GM18507 (cell line): ENCODE measurements around the gene POLR2C.
A peak's percentile ranks its signal among the peaks of the same experiment; 100 is the strongest.

Experiments used
- DNase-seq: peaks from one replicate; pipeline ENCODE4 v3.0.0; 2011; ENCODE audit warnings: low read depth; ENCODE audit not compliant: insufficient read length; ENCODE audit errors: extremely low spot score
- FAIRE-seq: peaks from 2 replicates; lab custom pipeline; 2011; peaks lifted over from hg19 to GRCh38; lab: Jason Lieb, UNC

POLR2C gene

DNA sequence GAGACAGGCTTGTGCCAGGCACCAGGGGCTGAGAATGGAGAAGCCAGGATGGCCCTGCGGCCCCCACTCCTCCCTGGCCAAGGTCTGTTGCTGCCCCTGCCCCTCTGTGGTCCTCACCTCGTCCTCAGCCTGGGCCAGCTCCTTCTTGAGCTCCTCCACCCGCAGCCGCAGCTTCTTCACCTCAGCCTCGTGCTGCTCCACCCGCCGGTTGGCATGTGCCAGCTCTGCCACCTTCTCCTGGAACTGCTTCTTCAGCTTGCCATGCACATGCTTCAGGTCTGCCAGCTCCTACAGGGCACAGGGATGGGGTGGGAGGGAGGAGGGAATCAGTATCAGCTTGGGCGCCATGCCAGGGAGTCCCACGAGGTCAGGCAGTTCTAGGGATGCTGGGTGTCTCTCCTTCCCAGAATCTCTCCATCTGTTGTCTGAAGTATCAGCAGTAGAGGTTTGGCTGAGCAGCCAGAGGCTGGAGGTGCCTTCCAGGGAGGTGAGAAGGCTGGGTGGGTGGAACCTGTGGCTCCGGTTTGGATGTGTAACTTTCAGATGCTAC lies 53.8 kb downstream of the POLR2C start:
- DNase-seq = no peak

DNA sequence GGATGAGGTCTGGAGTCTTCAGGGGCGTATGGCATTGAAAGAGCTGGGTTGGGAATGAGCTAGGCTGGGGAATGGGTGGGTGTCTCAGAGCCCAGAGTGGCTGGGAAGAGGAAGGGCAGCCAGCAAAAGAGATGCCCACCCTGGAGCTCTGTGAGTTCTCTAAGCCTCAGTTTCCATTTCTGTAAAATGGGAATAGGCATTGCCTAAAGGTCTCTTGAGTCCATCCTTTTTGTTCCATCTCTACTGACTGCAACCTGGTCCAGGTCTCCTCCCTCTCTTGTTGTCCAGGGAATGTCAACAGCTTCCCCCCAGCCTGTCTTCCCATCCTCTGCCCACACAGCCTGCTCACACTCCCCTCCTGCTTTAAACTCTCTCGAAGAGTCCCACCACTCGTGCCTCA lies 54.3 kb downstream of the POLR2C start:
- no peak for FAIRE-seq
- no peak for DNase-seq

More for the DNA sequence above, 53.8 kb downstream of the POLR2C start:
- FAIRE-seq = no peak

DNA sequence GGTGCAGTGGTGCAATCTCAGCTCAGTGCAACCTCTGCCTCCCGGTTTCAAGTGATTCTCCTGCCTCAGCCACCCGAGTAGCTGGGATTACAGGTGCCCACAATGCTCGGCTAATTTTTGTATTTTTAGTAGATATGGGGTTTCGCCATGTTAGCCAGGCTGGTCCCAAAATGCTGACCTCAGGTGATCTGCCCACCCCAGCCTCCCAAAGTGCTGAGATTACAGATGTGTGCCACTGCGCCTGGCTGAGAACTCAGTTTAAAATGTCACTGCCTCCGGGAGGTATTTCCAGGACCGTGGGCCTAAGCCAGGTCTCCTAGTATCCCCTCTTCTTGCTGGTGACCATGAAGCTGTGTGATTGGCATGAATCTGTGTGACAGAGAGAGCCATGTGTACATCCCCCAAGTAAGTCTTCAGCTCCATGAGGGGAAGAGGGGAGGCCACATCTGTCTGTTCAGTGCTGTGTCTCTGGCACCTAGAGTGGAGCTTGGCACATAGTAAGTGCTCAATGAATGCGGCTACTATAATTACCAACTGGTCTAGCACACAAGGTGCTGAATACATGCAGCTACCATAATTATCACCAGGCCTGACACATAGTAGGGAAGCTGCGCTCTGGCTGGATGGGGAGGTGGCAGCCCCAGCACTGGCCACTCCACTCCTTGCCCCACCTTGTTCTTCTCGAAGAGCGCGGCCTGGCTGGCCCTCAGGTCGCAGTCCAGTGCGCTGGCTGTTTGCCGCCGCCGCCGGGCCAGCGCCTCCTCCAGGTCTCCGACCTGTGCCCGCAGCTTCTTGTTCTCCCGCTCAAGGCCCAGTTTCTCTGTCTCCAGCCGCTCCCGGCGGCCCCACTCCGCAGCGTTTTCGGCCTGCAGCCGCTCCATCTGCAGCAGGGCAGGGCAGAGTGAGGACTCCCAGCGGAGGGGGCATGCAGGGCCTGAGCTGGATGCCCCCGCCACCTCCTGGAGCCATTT lies 55.2 kb downstream of the POLR2C start:
- no peak for DNase-seq
- FAIRE-seq = no peak

DNA sequence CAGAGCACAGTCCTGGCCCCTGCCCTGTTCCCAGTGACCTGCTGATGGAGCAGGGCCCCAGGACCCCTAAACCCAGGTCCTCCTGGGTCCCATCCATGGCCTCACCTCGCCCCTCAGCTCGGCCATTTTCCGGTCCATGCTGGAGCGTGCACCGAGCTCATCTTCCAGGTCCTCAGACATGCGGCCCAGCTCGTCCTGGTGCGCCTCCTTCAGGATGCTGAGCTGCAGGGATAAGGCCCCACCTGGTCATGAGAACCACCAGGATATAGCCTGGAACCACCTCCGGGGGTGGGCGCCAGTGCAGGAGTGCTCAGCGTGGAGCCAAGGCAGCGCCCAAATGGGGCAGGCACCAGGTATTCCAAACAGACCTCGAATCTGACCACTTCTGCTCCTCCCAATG lies 56.0 kb downstream of the POLR2C start:
- DNase-seq (no peak), FAIRE-seq (no peak)

DNA sequence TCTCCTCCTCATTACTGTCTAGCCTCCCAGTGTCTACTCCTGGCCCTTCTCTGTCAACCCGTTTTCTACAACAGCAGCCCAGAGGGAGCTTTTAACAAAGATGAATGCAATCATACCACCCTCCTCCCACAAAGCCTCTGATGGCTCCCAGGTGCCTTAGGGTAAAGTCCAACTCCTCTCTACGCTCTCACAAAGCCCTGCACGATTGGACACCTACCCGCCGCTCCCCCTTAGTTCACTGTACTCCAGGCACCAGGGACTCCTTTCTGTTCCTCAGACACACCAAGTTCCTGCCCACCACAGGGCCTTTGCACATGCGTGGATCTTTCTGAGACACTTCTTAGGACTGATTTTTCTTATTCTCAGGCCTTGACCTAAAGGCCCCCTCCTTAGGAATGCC lies 56.4 kb downstream of the POLR2C start:
- DNase-seq = no peak
- FAIRE-seq = no peak

DNA sequence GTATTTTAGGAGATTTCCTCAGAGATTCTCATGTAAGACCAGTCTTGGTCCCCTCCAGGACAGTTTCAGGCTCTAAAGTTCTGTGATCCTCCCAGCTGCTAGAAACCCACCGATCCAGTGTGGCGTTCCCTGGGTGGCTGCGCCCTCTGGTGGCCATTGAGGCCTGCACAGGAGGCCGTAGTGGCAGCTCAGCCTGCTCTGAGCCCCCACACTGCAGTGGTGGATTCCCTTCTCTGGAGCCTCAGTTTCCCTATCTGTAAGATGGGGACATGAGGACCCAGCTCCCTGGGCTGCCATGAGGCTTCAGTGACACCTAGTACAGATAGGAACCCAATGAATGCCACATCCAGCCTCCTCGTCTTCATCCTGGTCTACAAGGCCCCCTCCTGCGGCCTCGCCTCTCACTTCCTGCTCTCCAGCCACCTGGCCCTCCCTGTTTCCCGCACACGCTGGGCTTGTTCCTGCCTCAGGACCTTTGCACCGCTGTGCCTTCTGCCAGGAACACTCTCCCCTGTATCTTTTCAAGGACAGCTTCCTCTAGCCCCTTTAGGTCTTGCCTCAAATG lies 57.4 kb downstream of the POLR2C start:
- FAIRE-seq (peak; percentile 95), DNase-seq (peak; percentile 79)
